Heart left ventricle (tissue), 16 donors: Measurements from ENCODE around the gene NANOS3. TPM values are rescaled to one million over a fixed set of nuclear protein-coding genes. Genes with fewer than 3 reads are reported as not detected.

Experiments used
- ATAC-seq, 4 donors: fragments of 200-7000 bp; cut with Tn5 transposase; one replicate each; pipeline ENCODE4 v1.9.1; 2020 to 2022; ENCODE audit warnings: moderate library complexity in 4 of 4, mild to moderate bottlenecking in 3 of 4, moderate number of reproducible peaks in 1 of 4
- DNase-seq, 5 donors: peaks; one replicate each; pipeline ENCODE4 v3.0.0-alpha.2; 2020
- H3K27ac ChIP-seq, 12 donors: fragments of 200-600 bp; sonication (generic) in 4 of 12; one replicate each; pipeline versions ENCODE4 v1.5.0 to v1.8.0; 2016 to 2022; ENCODE audit warnings: mild to moderate bottlenecking in 2 of 12
- H3K27me3 ChIP-seq, 9 donors: fragments of 200-600 bp; sonication (generic) in 2 of 9; one replicate each; pipeline versions ENCODE4 v1.5.1 to v1.8.0; 2016 to 2022; ENCODE audit warnings: mild to moderate bottlenecking in 3 of 9
- H3K36me3 ChIP-seq, 9 donors: fragments of 200-600 bp; sonication (generic) in 2 of 9; one replicate each; pipeline versions ENCODE4 v1.5.0 to v1.8.0; 2018 to 2022; ENCODE audit warnings: mild to moderate bottlenecking in 2 of 9
- H3K4me1 ChIP-seq, 12 donors: fragments of 200-600 bp; sonication (generic) in 4 of 12; one replicate each; pipeline versions ENCODE4 v1.5.0 to v1.8.0; 2016 to 2022; ENCODE audit warnings: mild to moderate bottlenecking in 3 of 12
- H3K4me3 ChIP-seq, 12 donors: fragments of 200-600 bp; sonication (generic) in 4 of 12; one replicate each; pipeline versions ENCODE4 v1.5.0 to v1.8.0; 2017 to 2022; ENCODE audit warnings: mild to moderate bottlenecking in 9 of 12, moderate library complexity in 4 of 12
- H3K9me3 ChIP-seq, 12 donors: fragments of 200-600 bp; sonication (generic) in 4 of 12; one replicate each; pipeline versions ENCODE4 v1.5.0 to v1.8.0; 2016 to 2022; ENCODE audit warnings: mild to moderate bottlenecking in 1 of 12
- CTCF ChIP-seq, 12 donors: fragments of 200-600 bp; sonication (generic) in 4 of 12; IDR thresholded peaks; one replicate each; pipeline versions ENCODE4 v1.5.0 to v1.8.0; 2018 to 2022; ENCODE audit warnings: antibody characterized with exemption in 12 of 12, mild to moderate bottlenecking in 5 of 12
- POLR2A ChIP-seq, 2 donors: fragments of 450-650 bp; IDR thresholded peaks; one replicate each; pipeline ENCODE4 v1.6.1; 2017; ENCODE audit warnings: antibody characterized with exemption in 2 of 2, mild to moderate bottlenecking in 2 of 2, moderate library complexity in 2 of 2
- WGBS, 4 donors: extraction: QIAGEN DNeasy Blood & Tissue Kit in 2 of 4; methylation state at CpG; one replicate each; pipeline versions ENCODE4 v1.1.5 to v1.1.7; 2013 to 2018; 5-methylcytosine and 5-hydroxymethylcytosine counted together
- intact Hi-C, 10 donors: fragments of 100-400 bp; cut with DNase I; formaldehyde crosslinking; loops; one replicate each; pipeline versions ENCODE4 v1.11.1 to v1.14.2; 2022
- polyA plus RNA-seq, 2 donors: library from polyadenylated mRNA; stranded (reverse); fragments of 200-250 nt; gene quantifications; one replicate each; pipeline ENCODE4 v1.2.3, GENCODE V29; 2013
- total RNA-seq, 9 donors: library from RNA; depleted of rRNA in 2 of 9; stranded (reverse); fragments of >200 nt in 2 of 9; fragmentation: NEBNext Ultra II Directional in 3 of 9; extraction: Animal tissue kit (Norgen Biotek cat#: 25700) in 3 of 9; gene quantifications; one replicate each; pipeline versions ENCODE4 v1.1.0 to v1.2.4, GENCODE V29; 2016 to 2023
- donor health status: ischemic (EF 13 %, LVEDD 7.1; RV severe dilation, severe dysfunction).
- donor health status: healthy with polysubstance abuse.
- donor health status: DM: no; HTN: yes; CAD: no.
- donor health status: DM: no; HTN: no; CAD: no.
- donor health status: ischemic (EF 25% LVEDD 6.9; RV normal size, moderate dysfunction).
- donor health status: ischemic (EF 25% LVEDD 5.7; RV mildly dilated, moderate dysfunction).
- donor health status: healthy.
- donor health status: DM: yes; HTN: yes; CAD: no.
- donor health status: ischemic (EF 35%, LVEDD 5.7; RV mildly dilated, moderate dysfunction).
- donor health status: nonischemic (EF 11% LVEDD 7.7; RV severe dilation, severe dysfunction).
- donor health status: DM: yes; HTN: yes; CAD: no.
- donor health status: PGD.
- donor health status: ischemic (EF 29% LVEDD 5.4; RV normal size, mild dysfunction).
- donor health status: nonischemic (EF 23%, LVEDD 6.1; RV moderate dilation, normal function).

The NANOS3 gene
- total and polyA plus RNA-seq, 11 donors, result 0.36 to 1.7 (median 1.1) TPM; not detected in 5

DNA sequence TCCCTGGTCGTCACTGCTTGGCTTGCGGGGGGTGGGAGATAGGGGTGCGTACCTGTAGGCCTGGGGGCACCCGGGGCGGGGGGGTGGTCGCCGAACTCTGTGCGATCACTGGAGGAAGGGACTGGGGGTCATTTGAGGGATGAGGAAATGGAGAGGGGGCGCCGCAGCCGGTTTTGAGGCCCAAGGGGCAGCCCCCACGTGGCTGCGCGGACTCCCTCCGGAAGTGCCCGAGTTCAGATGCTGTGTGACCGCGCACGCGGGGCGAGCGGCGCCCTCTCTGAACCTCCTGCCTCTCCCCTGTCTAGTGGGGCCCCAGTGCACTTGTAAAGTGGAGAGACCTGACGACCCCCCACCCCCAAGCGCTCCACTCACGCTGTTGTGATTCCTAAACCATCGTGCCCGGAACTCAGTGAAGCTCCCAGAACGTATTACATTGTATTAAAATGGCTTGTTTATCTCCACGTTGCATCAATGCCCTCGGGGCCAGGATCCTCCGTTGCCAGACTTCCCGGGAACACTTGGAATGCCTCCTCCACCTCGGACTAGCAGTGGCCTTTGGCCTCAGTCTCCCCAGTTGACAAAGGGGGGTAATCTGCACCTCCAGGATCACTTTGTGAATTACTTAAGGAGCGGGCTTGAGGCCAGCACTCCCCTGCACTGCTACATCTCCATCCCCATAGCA is 3.0 kb upstream of the NANOS3 start:
- no peak overlapping the region for H3K27ac ChIP-seq
- no peak overlapping the region for H3K4me3 ChIP-seq
- no peaks in the 10 kb centered on the region for H3K27me3 ChIP-seq
- no peaks in the 10 kb centered on the region for H3K9me3 ChIP-seq
- H3K4me1 ChIP-seq, result peaks cover 0 to 9% (median 0%) of the 10 kb centered on the region in 12 donors
- ATAC-seq (no peak), DNase-seq (no peak)
- 57 to 72% (median 60%) methylated on average over 33 to 35 of the region's 35 CpGs for WGBS, 4 donors
- TF ChIP-seq POLR2A (IDR thresholded peaks at IDR 0.05) (no peak), CTCF (IDR thresholded peaks at IDR 0.05) (no peak)
- intact Hi-C loops, result no loop called here
- no peaks in the 10 kb centered on the region for H3K36me3 ChIP-seq

- no peaks in the 10 kb centered on the region for H3K9me3 ChIP-seq
- TF ChIP-seq POLR2A (IDR thresholded peaks at IDR 0.05) (no peak), CTCF (IDR thresholded peaks at IDR 0.05) (no peak)
- DNase-seq, result no peak
- no peaks in the 10 kb centered on the region for H3K27me3 ChIP-seq
- H3K4me3 ChIP-seq, result no peak overlapping the region
- no peaks in the 10 kb centered on the region for H3K36me3 ChIP-seq
- ATAC-seq, result no peak
- no peak overlapping the region for H3K27ac ChIP-seq
- intact Hi-C loops, result loop anchor here in 3 of 10 donors (5.0 kb wide), 2 partner anchors 279 to 471 kb away; no protein-coding TSS in a partner anchor
- 93 to 96% (median 95%) methylated on average over 5 of the region's 5 CpGs for WGBS, 4 donors
- H3K4me1 ChIP-seq, result peaks cover 0 to 21% (median 13%) of the 10 kb centered on the region in 12 donors
These were observed 1.1 kb upstream of the NANOS3 start for GRCh38 chr19:13875824-13876223.

- intact Hi-C loops, result loop anchor here in 3 of 10 donors (5.0 kb wide), 2 partner anchors 280 to 470 kb away; no protein-coding TSS in a partner anchor
- Histone ChIP-seq H3K4me1 (peaks cover 0 to 31% (median 22%) of the 10 kb centered on the region in 12 donors), H3K4me3 (no peak overlapping the region), H3K36me3 (no peaks in the 10 kb centered on the region), H3K9me3 (no peaks in the 10 kb centered on the region), H3K27ac (no peak overlapping the region), H3K27me3 (no peaks in the 10 kb centered on the region)
- DNase-seq (no peak), ATAC-seq (no peak)
- TF ChIP-seq POLR2A (IDR thresholded peaks at IDR 0.05) (no peak), CTCF (IDR thresholded peaks at IDR 0.05) (no peak)
- WGBS, 4 donors, result 89 to 92% (median 91%) methylated on average over 18 to 27 of the region's 27 CpGs
These were observed 369 bp downstream of the NANOS3 start for GRCh38 chr19:13877303-13877702.
